Measurements from ENCODE around the gene OR4D9. TPM values are rescaled to one million over a fixed set of nuclear protein-coding genes. Genes with fewer than 3 reads are reported as not detected.
A peak's percentile ranks its signal among the peaks of the same experiment; 100 is the strongest.

The OR4D9 gene
- not detected for polyA plus RNA-seq (2013, experiment 1 of 2)
- polyA plus RNA-seq (2013, experiment 2 of 2): not detected

- no peak within 1 kb of the TSS for H3K9ac ChIP-seq (ENCODE audit: low read length)
- H3K23ac ChIP-seq (ENCODE audit: low read length in 2 of 2): no peak within 1 kb of the TSS
- no peak within 1 kb of the TSS for H3K4ac ChIP-seq (ENCODE audit: low read depth in 1 of 2, low read length in 2 of 2)
- no peak within 1 kb of the TSS for H3K4me3 ChIP-seq (ENCODE audit: insufficient read depth in 1 of 2, low read depth in 1 of 2, low read length in 2 of 2)
- no peaks in the 10 kb centered on the region for H3K4me1 ChIP-seq (ENCODE audit: control insufficient read depth, insufficient read depth, low read depth, low read length)
- H2BK120ac ChIP-seq (ENCODE audit: low read depth, low read length): no peak within 1 kb of the TSS
- no peak within 1 kb of the TSS for H3K18ac ChIP-seq (ENCODE audit: low read depth in 1 of 2, low read length in 2 of 2)
- H2AK5ac ChIP-seq (ENCODE audit: low read length, severe bottlenecking): no peak within 1 kb of the TSS
- no peaks in the 10 kb centered on the region for H3K9me3 ChIP-seq (ENCODE audit: control insufficient read depth, low read length)
- H2BK5ac ChIP-seq (ENCODE audit: low read depth, low read length, poor library complexity, severe bottlenecking): no peak within 1 kb of the TSS
- no peaks in the 10 kb centered on the region for H3K79me1 ChIP-seq (replicated peaks; ENCODE audit: low read length, poor library complexity, severe bottlenecking)
- WGBS: 50% methylated on average over 1 of the region's 2 CpGs
- H3K4me2 ChIP-seq (ENCODE audit: low read length, poor library complexity, severe bottlenecking): no peak within 1 kb of the TSS
- peaks cover 0 to 4% of the 10 kb centered on the region in 2 experiments for H3K27me3 ChIP-seq (ENCODE audit: control insufficient read depth in 1 of 2, insufficient read depth in 1 of 2, low read length in 2 of 2)
- no peak within 1 kb of the TSS for H4K91ac ChIP-seq (ENCODE audit: low read length)
- H3K14ac ChIP-seq (ENCODE audit: low read length in 2 of 2): no peak within 1 kb of the TSS
- no peaks in the 10 kb centered on the region for H3K36me3 ChIP-seq (ENCODE audit: control insufficient read depth in 1 of 2, insufficient read depth in 2 of 2, low read depth in 1 of 2, low read length in 2 of 2)
- no peak within 1 kb of the TSS for H2AFZ ChIP-seq (ENCODE audit: low read depth, low read length)
- H2BK12ac ChIP-seq (ENCODE audit: low read length in 2 of 2): no peak within 1 kb of the TSS
- H4K8ac ChIP-seq (ENCODE audit: low read length): no peak within 1 kb of the TSS
- no peak within 1 kb of the TSS for H3K27ac ChIP-seq (ENCODE audit: low read length, poor library complexity, severe bottlenecking)
- no peak for DNase-seq
- H2BK15ac ChIP-seq (ENCODE audit: low read depth, poor library complexity, severe bottlenecking): no peak within 1 kb of the TSS
These were observed at the start of gene OR4D9 for GRCh38 chr11:59510941-59511589. Gene OR4D9, plus strand, starts transcription at chr11:59511539. Its CDS starts 3,374 bp downstream, at chr11:59514913.

- Histone ChIP-seq H2BK12ac (ENCODE audit: low read length in 2 of 2) (no peak overlapping the region), H3K23ac (ENCODE audit: low read length in 2 of 2) (no peak overlapping the region), H2BK120ac (ENCODE audit: low read depth, low read length) (no peak overlapping the region), H2AFZ (ENCODE audit: low read depth, low read length) (no peak overlapping the region), H3K18ac (ENCODE audit: low read depth in 1 of 2, low read length in 2 of 2) (no peak overlapping the region), H3K9me3 (ENCODE audit: control insufficient read depth, low read length) (no peaks in the 10 kb centered on the region), H3K27me3 (ENCODE audit: control insufficient read depth in 1 of 2, insufficient read depth in 1 of 2, low read length in 2 of 2) (no peaks in the 10 kb centered on the region), H2AK5ac (ENCODE audit: low read length, severe bottlenecking) (no peak overlapping the region), H3K4ac (ENCODE audit: low read depth in 1 of 2, low read length in 2 of 2) (no peak overlapping the region), H2BK5ac (ENCODE audit: low read depth, low read length, poor library complexity, severe bottlenecking) (no peak overlapping the region), H4K91ac (ENCODE audit: low read length) (no peak overlapping the region), H3K4me1 (ENCODE audit: control insufficient read depth, insufficient read depth, low read depth, low read length) (no peaks in the 10 kb centered on the region), H3K79me1 (replicated peaks; ENCODE audit: low read length, poor library complexity, severe bottlenecking) (no peaks in the 10 kb centered on the region), H3K27ac (ENCODE audit: low read length, poor library complexity, severe bottlenecking) (no peak overlapping the region), H3K9ac (ENCODE audit: low read length) (peak overlapping the region; percentile 36), H3K14ac (ENCODE audit: low read length in 2 of 2) (no peak overlapping the region), H4K8ac (ENCODE audit: low read length) (no peak overlapping the region), H3K4me3 (ENCODE audit: insufficient read depth in 1 of 2, low read depth in 1 of 2, low read length in 2 of 2) (peak overlapping the region in 1 of 2 experiments; percentile 59), H3K36me3 (ENCODE audit: control insufficient read depth in 1 of 2, insufficient read depth in 2 of 2, low read depth in 1 of 2, low read length in 2 of 2) (no peaks in the 10 kb centered on the region), H3K4me2 (ENCODE audit: low read length, poor library complexity, severe bottlenecking) (no peak overlapping the region), H2BK15ac (ENCODE audit: low read depth, poor library complexity, severe bottlenecking) (no peak overlapping the region)
- no peak for DNase-seq
- WGBS: 62% methylated on average over 5 of the region's 5 CpGs
These were observed 48.1 kb upstream of the OR4D9 start for GRCh38 chr11:59463190-59463641.

- H4K91ac ChIP-seq (ENCODE audit: low read length): no peak within 1 kb of the TSS
- no peak within 1 kb of the TSS for H3K4me2 ChIP-seq (ENCODE audit: low read length, poor library complexity, severe bottlenecking)
- no peak within 1 kb of the TSS for H2BK15ac ChIP-seq (ENCODE audit: low read depth, poor library complexity, severe bottlenecking)
- H3K14ac ChIP-seq (ENCODE audit: low read length in 2 of 2): no peak within 1 kb of the TSS
- no peak within 1 kb of the TSS for H3K4ac ChIP-seq (ENCODE audit: low read depth in 1 of 2, low read length in 2 of 2)
- H4K8ac ChIP-seq (ENCODE audit: low read length): no peak within 1 kb of the TSS
- H2AK5ac ChIP-seq (ENCODE audit: low read length, severe bottlenecking): no peak within 1 kb of the TSS
- H3K4me3 ChIP-seq (ENCODE audit: insufficient read depth in 1 of 2, low read depth in 1 of 2, low read length in 2 of 2): no peak within 1 kb of the TSS
- no peak within 1 kb of the TSS for H2BK120ac ChIP-seq (ENCODE audit: low read depth, low read length)
- H3K27ac ChIP-seq (ENCODE audit: low read length, poor library complexity, severe bottlenecking): no peak within 1 kb of the TSS
- H3K36me3 ChIP-seq (ENCODE audit: control insufficient read depth in 1 of 2, insufficient read depth in 2 of 2, low read depth in 1 of 2, low read length in 2 of 2): no peaks in the 10 kb centered on the region
- H3K4me1 ChIP-seq (ENCODE audit: control insufficient read depth, insufficient read depth, low read depth, low read length): no peaks in the 10 kb centered on the region
- no peaks in the 10 kb centered on the region for H3K27me3 ChIP-seq (ENCODE audit: control insufficient read depth in 1 of 2, insufficient read depth in 1 of 2, low read length in 2 of 2)
- no peaks in the 10 kb centered on the region for H3K79me1 ChIP-seq (replicated peaks; ENCODE audit: low read length, poor library complexity, severe bottlenecking)
- H3K9me3 ChIP-seq (ENCODE audit: control insufficient read depth, low read length): no peaks in the 10 kb centered on the region
- H3K9ac ChIP-seq (ENCODE audit: low read length): no peak within 1 kb of the TSS
- no peak within 1 kb of the TSS for H2AFZ ChIP-seq (ENCODE audit: low read depth, low read length)
- H2BK12ac ChIP-seq (ENCODE audit: low read length in 2 of 2): no peak within 1 kb of the TSS
- no peak within 1 kb of the TSS for H3K18ac ChIP-seq (ENCODE audit: low read depth in 1 of 2, low read length in 2 of 2)
- DNase-seq: no peak
- no peak within 1 kb of the TSS for H2BK5ac ChIP-seq (ENCODE audit: low read depth, low read length, poor library complexity, severe bottlenecking)
- H3K23ac ChIP-seq (ENCODE audit: low read length in 2 of 2): no peak within 1 kb of the TSS
These were observed 38.3 kb upstream of the OR4D9 start, which contains the start of gene OR4D10 for GRCh38 chr11:59473015-59473414. Gene OR4D10, plus strand, starts transcription at chr11:59473315. Its CDS starts 4,115 bp downstream, at chr11:59477430.

- no peak overlapping the region for H3K14ac ChIP-seq (ENCODE audit: low read length in 2 of 2)
- no peaks in the 10 kb centered on the region for H3K79me1 ChIP-seq (replicated peaks; ENCODE audit: low read length, poor library complexity, severe bottlenecking)
These were observed 36.2 kb upstream of the OR4D9 start for GRCh38 chr11:59475176-59475575.

More at GRCh38 chr11:59475176-59475575, 36.2 kb upstream of the OR4D9 start:
- H3K4me3 ChIP-seq (ENCODE audit: insufficient read depth in 1 of 2, low read depth in 1 of 2, low read length in 2 of 2): no peak overlapping the region
- H4K8ac ChIP-seq (ENCODE audit: low read length): no peak overlapping the region
- WGBS: 89% methylated on average over 6 of the region's 9 CpGs
- H2BK15ac ChIP-seq (ENCODE audit: low read depth, poor library complexity, severe bottlenecking): no peak overlapping the region
- no peaks in the 10 kb centered on the region for H3K4me1 ChIP-seq (ENCODE audit: control insufficient read depth, insufficient read depth, low read depth, low read length)
- no peak overlapping the region for H3K9ac ChIP-seq (ENCODE audit: low read length)
- H3K4ac ChIP-seq (ENCODE audit: low read depth in 1 of 2, low read length in 2 of 2): no peak overlapping the region
- H2AFZ ChIP-seq (ENCODE audit: low read depth, low read length): no peak overlapping the region
- H3K27me3 ChIP-seq (ENCODE audit: control insufficient read depth in 1 of 2, insufficient read depth in 1 of 2, low read length in 2 of 2): no peaks in the 10 kb centered on the region
- no peak overlapping the region for H3K18ac ChIP-seq (ENCODE audit: low read depth in 1 of 2, low read length in 2 of 2)
- H3K36me3 ChIP-seq (ENCODE audit: control insufficient read depth in 1 of 2, insufficient read depth in 2 of 2, low read depth in 1 of 2, low read length in 2 of 2): no peaks in the 10 kb centered on the region
- no peak overlapping the region for H3K23ac ChIP-seq (ENCODE audit: low read length in 2 of 2)
- no peak overlapping the region for H3K27ac ChIP-seq (ENCODE audit: low read length, poor library complexity, severe bottlenecking)
- H2AK5ac ChIP-seq (ENCODE audit: low read length, severe bottlenecking): no peak overlapping the region
- H2BK120ac ChIP-seq (ENCODE audit: low read depth, low read length): no peak overlapping the region
- DNase-seq: no peak
- H2BK12ac ChIP-seq (ENCODE audit: low read length in 2 of 2): no peak overlapping the region
- H4K91ac ChIP-seq (ENCODE audit: low read length): no peak overlapping the region
- H2BK5ac ChIP-seq (ENCODE audit: low read depth, low read length, poor library complexity, severe bottlenecking): no peak overlapping the region
- no peak overlapping the region for H3K4me2 ChIP-seq (ENCODE audit: low read length, poor library complexity, severe bottlenecking)
- H3K9me3 ChIP-seq (ENCODE audit: control insufficient read depth, low read length): no peaks in the 10 kb centered on the region

All from mesenchymal stem cell (in vitro differentiated cells and primary cell).